Hematopoietic multipotent progenitor cell (in vitro differentiated cells): Measurements from ENCODE around the gene SULT2B1. TPM values are rescaled to one million over a fixed set of nuclear protein-coding genes. Genes with fewer than 3 reads are reported as not detected.
A peak's percentile ranks its signal among the peaks of the same experiment; 100 is the strongest.

Source experiments
- DNase-seq, 3 donors: peaks; one replicate each; pipeline ENCODE4 v3.0.0-alpha.2; 2011 to 2015; ENCODE audit warnings: low read depth in 2 of 3, low spot score in 2 of 3
- total RNA-seq: library from RNA; depleted of rRNA; stranded (reverse); fragments of >200 nt; gene quantifications from one replicate; pipeline ENCODE4 v1.2.3, GENCODE V29; 2012

The SULT2B1 gene
- total RNA-seq, 1 donor: not detected

- DNase-seq: no peak
Measured at GRCh38 chr19:48633148-48634035, 81.4 kb downstream of the SULT2B1 start.

GRCh38 chr19:48634036-48634342 lies 82.0 kb downstream of the SULT2B1 start:
- DNase-seq: no peak

GRCh38 chr19:48634424-48635262 lies 82.7 kb downstream of the SULT2B1 start:
- peak; percentile 80 to 96 (median 95) for DNase-seq

GRCh38 chr19:48635263-48635965 lies 83.4 kb downstream of the SULT2B1 start:
- peak; percentile 62 to 72 (median 67) for DNase-seq

GRCh38 chr19:48635966-48636858 lies 84.2 kb downstream of the SULT2B1 start:
- no peak for DNase-seq

DNA sequence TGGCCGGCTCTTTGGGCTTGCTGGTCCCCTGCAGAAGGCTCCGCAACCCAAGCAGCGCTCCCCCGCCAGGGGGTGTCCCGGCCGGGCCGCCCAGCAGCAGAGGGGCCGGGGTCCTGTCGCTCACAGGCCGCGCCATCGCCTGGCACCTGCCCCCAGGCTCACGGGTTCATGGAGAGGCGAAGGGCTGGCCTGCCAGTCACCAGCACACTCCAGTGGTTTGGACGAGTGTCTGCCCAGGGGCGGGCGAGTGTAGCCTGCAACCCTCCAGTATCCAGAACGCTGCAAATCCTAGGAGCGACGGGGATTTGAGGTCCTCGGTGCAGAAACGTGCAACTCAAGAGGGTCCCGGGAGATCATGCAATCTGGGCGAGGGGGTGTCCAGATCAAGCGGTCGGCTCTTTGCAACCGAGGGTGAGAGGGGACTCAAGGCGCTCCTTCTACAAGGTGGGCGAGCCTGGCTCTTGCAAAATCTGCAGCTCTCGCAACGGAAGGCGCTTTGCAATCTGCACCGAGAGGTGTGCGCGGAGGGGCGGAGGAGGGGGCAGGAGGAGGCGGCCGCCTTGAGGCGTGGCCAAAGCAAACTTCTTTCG lies 85.0 kb downstream of the SULT2B1 start, which contains the start of gene DBP:
TSS of gene DBP (minus strand) at position 521 of the 590 bp plus-strand sequence. CDS start at position 136, 385 bp downstream.
- DNase-seq: peak in 1 of 3 donors; percentile 49

DNA sequence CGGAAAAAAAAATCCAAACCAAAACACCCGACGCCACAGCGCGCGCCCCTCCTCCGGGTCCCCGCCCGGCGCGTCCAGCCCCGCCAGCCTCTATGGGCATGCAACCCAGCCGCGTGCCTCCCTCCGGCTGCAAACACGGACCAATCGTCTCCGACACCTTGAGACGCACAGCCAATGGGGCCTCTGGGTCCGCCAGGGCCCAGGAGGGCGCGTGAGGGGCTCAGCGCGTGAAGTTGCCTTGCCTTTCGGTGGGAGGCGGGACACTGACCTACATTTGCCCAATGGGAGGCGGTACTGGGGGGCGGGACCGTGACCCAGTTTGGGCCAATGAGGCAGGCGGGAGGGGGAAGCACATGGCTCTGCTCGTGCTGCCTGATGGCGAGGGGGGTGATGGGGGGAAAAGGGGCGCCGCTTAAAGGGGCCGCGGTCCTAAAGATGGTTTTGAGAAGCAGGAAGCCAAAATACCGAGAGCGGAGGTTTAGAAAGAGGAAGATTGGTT lies 85.5 kb downstream of the SULT2B1 start:
- peak; percentile 94 to 100 (median 100) for DNase-seq

DNA sequence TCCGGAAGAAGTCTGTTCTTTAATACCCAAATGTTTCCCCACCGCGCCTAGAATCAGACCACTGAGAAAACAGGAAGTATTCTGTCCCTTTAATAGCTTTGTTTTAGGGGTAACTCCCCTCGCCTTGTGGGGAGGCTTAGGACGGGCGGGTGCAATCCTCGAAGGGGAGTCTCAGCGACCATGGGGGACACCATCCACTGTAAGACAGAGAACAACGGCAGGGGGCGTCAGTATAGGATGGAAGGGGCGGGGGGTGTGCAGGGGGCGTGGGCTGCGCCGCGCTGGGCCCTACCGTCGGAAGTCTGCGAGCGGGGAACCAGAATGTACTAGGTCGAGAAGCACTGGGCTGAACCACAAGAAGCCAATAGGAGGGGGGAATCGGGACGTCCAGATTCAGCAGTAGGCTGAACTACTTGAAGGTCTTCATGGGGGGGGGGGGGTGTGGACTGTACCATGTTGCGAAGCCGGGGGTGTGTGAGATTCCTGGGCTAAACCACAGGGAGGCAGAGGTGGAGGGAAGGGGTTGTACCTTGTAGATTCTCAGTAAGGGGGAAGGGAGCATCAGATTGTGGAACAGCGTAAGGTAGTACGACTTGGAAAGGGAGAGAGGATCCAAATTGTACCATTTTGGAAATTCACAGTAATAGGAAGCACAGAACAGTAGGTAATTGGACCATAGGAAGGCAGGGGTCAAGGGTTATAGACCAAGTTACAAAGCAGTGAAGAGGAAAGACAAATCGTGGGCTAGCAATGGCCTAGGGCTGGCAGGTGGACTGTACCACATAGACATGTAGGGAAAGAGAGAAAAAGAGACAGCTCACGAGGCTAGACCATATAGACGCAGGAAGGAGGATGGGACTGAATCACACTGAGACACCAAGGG lies 86.2 kb downstream of the SULT2B1 start:
- peak; percentile 80 to 95 (median 95) for DNase-seq

DNA sequence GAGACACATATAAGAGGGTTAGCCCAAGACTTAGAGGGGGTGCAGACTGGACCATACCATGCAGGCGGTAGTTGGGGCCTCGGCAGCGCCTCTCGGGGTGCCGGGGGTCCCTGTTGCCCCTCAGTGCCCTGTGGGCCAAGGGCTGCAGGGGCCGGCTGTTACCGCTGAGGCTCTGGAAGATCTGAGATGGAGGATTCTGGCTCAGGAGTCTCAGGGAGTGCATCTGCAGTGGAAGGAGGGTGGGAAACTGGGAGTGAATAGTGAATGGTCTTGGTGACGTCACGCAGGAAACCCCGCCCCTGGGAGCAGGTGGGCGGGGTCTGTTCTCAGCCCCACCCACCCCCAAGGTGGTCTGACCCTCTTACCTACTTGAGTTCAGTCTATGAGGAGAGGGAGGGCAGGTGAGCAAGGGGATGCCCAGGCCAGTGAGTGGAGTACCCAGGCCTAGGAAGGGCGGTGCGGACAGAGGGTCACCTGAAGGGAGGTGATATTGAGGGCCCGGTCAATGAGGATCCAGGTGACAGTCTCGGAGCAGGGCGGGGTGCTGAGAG lies 86.9 kb downstream of the SULT2B1 start:
- no peak for DNase-seq

DNA sequence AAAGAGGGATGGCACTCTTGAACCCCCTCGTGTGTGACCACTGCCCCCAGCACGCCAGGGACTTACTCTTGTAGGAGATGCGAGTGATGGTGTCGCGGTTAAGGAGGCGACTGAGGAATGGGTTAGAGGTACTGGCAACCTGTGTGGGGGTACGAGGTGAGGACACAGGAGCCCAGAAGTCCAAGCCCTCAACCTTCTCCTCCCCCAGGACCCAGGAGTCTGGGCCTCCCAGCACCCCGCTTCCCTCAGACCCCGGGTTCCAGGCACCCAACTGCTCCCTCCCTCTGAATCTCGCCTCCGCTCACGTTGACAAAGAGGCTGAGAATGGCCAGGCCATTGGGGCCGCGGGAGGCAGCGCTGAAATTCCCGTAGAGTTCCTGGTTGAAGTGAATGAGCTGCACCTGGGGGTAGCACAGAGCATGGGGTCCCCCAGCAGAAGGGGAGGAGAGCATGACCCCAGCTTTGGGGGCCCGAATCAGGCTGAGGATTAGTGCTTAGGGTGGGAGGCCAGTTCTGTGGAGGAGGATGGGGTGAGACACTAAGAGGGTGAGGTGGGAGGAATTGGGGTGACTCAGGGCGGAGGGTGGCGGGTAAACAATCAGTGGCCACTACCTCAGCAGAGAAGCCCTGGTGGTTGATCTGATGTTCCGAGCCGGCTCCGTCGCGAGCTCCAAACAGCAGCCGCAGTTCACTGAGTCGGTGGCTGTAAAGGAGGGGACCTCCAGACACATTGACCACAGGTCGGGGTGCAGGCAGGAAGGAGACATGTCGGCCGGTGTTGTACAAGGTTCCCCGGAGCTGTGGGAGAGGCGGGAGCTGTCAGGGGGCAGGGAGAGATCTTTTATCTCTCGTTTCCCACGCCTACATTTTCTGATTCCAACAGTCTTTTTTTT lies 87.8 kb downstream of the SULT2B1 start:
- DNase-seq: no peak

- DNase-seq: no peak
Measured at GRCh38 chr19:48641850-48642249, 89.9 kb downstream of the SULT2B1 start.

- DNase-seq: no peak
Measured at GRCh38 chr19:48642862-48643261, 90.9 kb downstream of the SULT2B1 start.

- DNase-seq: no peak
Measured at GRCh38 chr19:48644355-48644754, 92.4 kb downstream of the SULT2B1 start.

- peak in 2 of 3 donors; percentile 72 to 86 for DNase-seq
Measured at GRCh38 chr19:48644839-48645619, 93.1 kb downstream of the SULT2B1 start.

DNA sequence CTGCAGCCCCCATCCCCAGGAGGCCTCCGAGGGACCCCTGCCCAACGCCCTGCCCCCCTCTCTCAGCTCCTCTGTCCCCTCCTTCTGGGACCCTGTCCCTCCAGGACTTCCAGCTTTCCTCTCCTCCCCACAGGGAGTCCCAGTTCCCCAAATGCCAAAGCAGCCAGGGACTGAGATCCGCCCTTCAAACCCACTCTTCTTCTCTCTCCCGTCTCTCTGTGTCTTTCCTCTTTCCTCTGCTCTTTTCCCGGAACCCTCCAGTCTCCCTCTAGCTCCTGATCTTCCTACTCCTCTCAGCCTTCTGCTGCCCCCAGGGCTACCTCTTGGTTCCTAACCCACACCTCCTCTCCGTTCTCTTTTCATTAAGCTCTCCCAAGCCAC lies 93.6 kb downstream of the SULT2B1 start:
- no peak for DNase-seq

DNA sequence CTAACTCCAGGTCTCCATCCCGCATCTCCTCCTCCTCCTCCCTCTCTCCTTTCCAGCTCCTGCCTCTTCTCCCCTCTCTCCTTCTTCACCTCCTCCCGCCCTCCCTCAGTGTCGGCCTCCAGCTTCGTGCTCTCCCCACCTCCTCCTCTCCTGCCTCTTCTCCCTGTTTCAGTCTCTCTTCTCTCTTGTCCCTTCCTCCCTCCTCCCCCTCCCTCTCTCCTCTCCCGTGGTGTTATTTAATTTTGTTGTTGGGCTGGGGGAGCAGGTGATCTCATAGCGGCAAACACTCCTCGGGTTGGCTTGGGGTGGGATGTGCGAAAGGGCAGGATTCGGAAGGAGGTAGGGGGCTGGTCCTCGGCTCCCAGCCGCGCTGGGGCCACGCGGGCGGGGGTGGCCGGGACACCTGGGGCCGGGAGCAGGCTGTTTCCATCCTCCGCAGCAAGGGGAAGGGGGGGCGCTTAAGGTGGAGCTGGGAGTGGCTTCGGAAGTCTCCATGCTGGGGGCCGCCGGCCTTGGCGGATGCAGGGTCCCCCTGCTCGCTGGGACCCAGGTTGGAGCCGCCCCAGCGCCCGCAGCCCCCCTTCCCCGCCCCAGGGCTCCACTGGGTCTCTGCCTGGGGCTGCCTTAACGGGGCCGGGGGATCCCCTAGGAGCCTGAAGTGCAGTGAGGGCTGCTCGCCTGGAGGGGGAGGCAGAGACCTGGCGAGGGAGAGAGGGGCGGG lies 94.2 kb downstream of the SULT2B1 start, which contains the start of gene CA11:
TSS of gene CA11 (minus strand) at position 187 of the 721 bp plus-strand sequence. CDS start 555 bp downstream, outside the sequence.
- peak; percentile 84 to 94 (median 91) for DNase-seq
